OCI-LY1 (cell line): ENCODE measurements around the gene IRF2.
A peak's percentile ranks its signal among the peaks of the same experiment; 100 is the strongest.

Source experiments
- H2AFZ ChIP-seq: fragments of 200-600 bp; sonication (generic), shearing (Covaris generic); 2 replicates; pipeline ENCODE4 v1.6.0; 2014; ENCODE audit warnings: antibody characterized with exemption, mild to moderate bottlenecking, low read length
- H3F3A ChIP-seq: fragments of 200-600 bp; sonication (generic), shearing (Covaris generic); 2 replicates; pipeline ENCODE4 v1.6.0; 2014; ENCODE audit warnings: mild to moderate bottlenecking, antibody characterized with exemption, low read length, moderate library complexity; ENCODE audit not compliant: insufficient read depth
- H3K27ac ChIP-seq: fragments of 200-600 bp; sonication (generic); 2 replicates; pipeline ENCODE4 v1.5.1; 2014; ENCODE audit warnings: low read length, mixed run types, mild to moderate bottlenecking, low read depth; ENCODE audit not compliant: poor library complexity, severe bottlenecking
- H3K27me3 ChIP-seq: fragments of 200-600 bp; sonication (generic); 2 replicates; pipeline ENCODE4 v1.6.0; 2014; ENCODE audit warnings: antibody characterized with exemption, mild to moderate bottlenecking, low read length, moderate library complexity; ENCODE audit not compliant: insufficient read depth
- H3K36me3 ChIP-seq: fragments of 200-600 bp; sonication (generic); 2 replicates; pipeline ENCODE4 v1.6.1; 2014; ENCODE audit warnings: mild to moderate bottlenecking, antibody characterized with exemption, low read length, moderate library complexity, mixed read lengths; ENCODE audit not compliant: insufficient read depth
- H3K4me1 ChIP-seq: fragments of 200-600 bp; sonication (generic); 2 replicates; pipeline ENCODE4 v1.5.1; 2014; ENCODE audit warnings: mild to moderate bottlenecking, low read length, moderate library complexity; ENCODE audit not compliant: insufficient read depth, severe bottlenecking
- H3K4me2 ChIP-seq: fragments of 200-600 bp; sonication (generic), shearing (Covaris generic); 2 replicates; pipeline ENCODE4 v1.6.1; 2014; ENCODE audit warnings: low read length
- H3K4me3 ChIP-seq: fragments of 200-600 bp; sonication (generic); 2 replicates; pipeline ENCODE4 v1.5.1; 2014; ENCODE audit warnings: low read length, low read depth, mild to moderate bottlenecking, mixed read lengths; ENCODE audit not compliant: poor library complexity, severe bottlenecking
- H3K79me2 ChIP-seq: fragments of 200-600 bp; shearing (Covaris generic); 2 replicates; pipeline ENCODE4 v1.6.1; 2016; ENCODE audit warnings: mixed run types, low read length, mixed read lengths; ENCODE audit not compliant: insufficient read depth
- H3K9ac ChIP-seq: fragments of 200-600 bp; sonication (generic), shearing (Covaris generic); 2 replicates; pipeline ENCODE4 v1.6.1; 2014; ENCODE audit warnings: mild to moderate bottlenecking, low read length, mixed read lengths
- H3K9me2 ChIP-seq: fragments of 200-600 bp; sonication (generic), shearing (Covaris generic); 2 replicates; pipeline ENCODE4 v1.6.1; 2014; ENCODE audit warnings: low read depth, mild to moderate bottlenecking, low read length, mixed read lengths
- H3K9me3 ChIP-seq: fragments of 200-600 bp; shearing (Covaris generic); 2 replicates; pipeline ENCODE4 v1.6.1; 2014; ENCODE audit warnings: low read length, mixed read lengths
- H4K20me1 ChIP-seq: fragments of 200-600 bp; sonication (generic), shearing (Covaris generic); 2 replicates; pipeline ENCODE4 v1.6.0; 2016; ENCODE audit warnings: mild to moderate bottlenecking, low read length; ENCODE audit not compliant: insufficient read depth
- CTCF ChIP-seq: fragments of 200-600 bp; sonication (generic), shearing (Covaris generic); IDR thresholded peaks from 2 replicates; pipeline ENCODE4 v1.5.1; 2017; ENCODE audit warnings: mild to moderate bottlenecking, antibody characterized with exemption, low read length, moderate library complexity, mixed read lengths
- EZH2 ChIP-seq: fragments of 200-600 bp; sonication (generic), shearing (Covaris generic); IDR thresholded peaks from 2 replicates; pipeline ENCODE4 v1.8.0; 2017; ENCODE audit warnings: borderline replicate concordance, mixed run types, mild to moderate bottlenecking, antibody characterized with exemption, low read length, moderate library complexity, mixed read lengths

The IRF2 gene

GRCh38 chr4:184472614-184473498 is 1.5 kb downstream of the IRF2 start:
- TF ChIP-seq CTCF (no peak), EZH2 (no peak)
- Histone ChIP-seq H2AFZ (no peak overlapping the region), H3F3A (no peaks in the 10 kb centered on the region), H3K4me3 (peak overlapping the region; percentile 96), H4K20me1 (no peaks in the 10 kb centered on the region), H3K27ac (peak overlapping the region; percentile 85), H3K9me2 (no peaks in the 10 kb centered on the region), H3K36me3 (peaks cover 8% of the 10 kb centered on the region; the same call in 1 of the 2 replicates), H3K9me3 (no peaks in the 10 kb centered on the region), H3K4me2 (peak overlapping the region; percentile 92), H3K79me2 (peaks cover 57% of the 10 kb centered on the region), H3K9ac (peak overlapping the region; percentile 73), H3K4me1 (peaks cover 56% of the 10 kb centered on the region), H3K27me3 (no peaks in the 10 kb centered on the region)

GRCh38 chr4:184471881-184472613 is 2.3 kb downstream of the IRF2 start:
- Histone ChIP-seq H3K9ac (peak overlapping the region; percentile 73), H3K36me3 (peaks cover 16% of the 10 kb centered on the region), H3K9me3 (no peaks in the 10 kb centered on the region), H3K79me2 (peaks cover 65% of the 10 kb centered on the region), H3K4me3 (peak overlapping the region; percentile 96), H3K27ac (peak overlapping the region; percentile 85), H3K4me2 (peak overlapping the region; percentile 92), H3K9me2 (no peaks in the 10 kb centered on the region), H2AFZ (no peak overlapping the region), H3K4me1 (peaks cover 49% of the 10 kb centered on the region), H3K27me3 (no peaks in the 10 kb centered on the region), H3F3A (no peaks in the 10 kb centered on the region; the same call in 1 of the 2 replicates), H4K20me1 (no peaks in the 10 kb centered on the region)
- TF ChIP-seq EZH2 (no peak), CTCF (no peak; the same call in 1 of the 2 replicates)

GRCh38 chr4:184470785-184471110 is 3.6 kb downstream of the IRF2 start:
- peak overlapping the region; percentile 92 for H3K4me2 ChIP-seq

More at GRCh38 chr4:184470785-184471110, 3.6 kb downstream of the IRF2 start:
- Histone ChIP-seq H3K9ac (no peak overlapping the region; the same call in 1 of the 2 replicates), H3K79me2 (peaks cover 73% of the 10 kb centered on the region), H3K9me2 (no peaks in the 10 kb centered on the region), H3K36me3 (peaks cover 22% of the 10 kb centered on the region), H4K20me1 (no peaks in the 10 kb centered on the region), H3K27me3 (no peaks in the 10 kb centered on the region), H3K4me1 (peaks cover 36% of the 10 kb centered on the region), H3K9me3 (no peaks in the 10 kb centered on the region), H3K4me3 (peak overlapping the region; percentile 8), H3K27ac (peak overlapping the region; percentile 85), H3F3A (no peaks in the 10 kb centered on the region; the same call in 1 of the 2 replicates), H2AFZ (no peak overlapping the region)
- TF ChIP-seq EZH2 (no peak), CTCF (no peak)
